SK-N-SH (cell line): ENCODE measurements around the gene TBL1X.

Experiments
- CHD2 ChIP-seq: fragments of 150-350 bp; IDR thresholded peaks from 2 replicates; pipeline ENCODE4 v1.6.1; 2018; ENCODE audit warnings: low read length; ENCODE audit not compliant: partially characterized antibody
- ELF1 ChIP-seq: IDR thresholded peaks from 2 replicates; pipeline ENCODE4 v1.4.0; 2012
- FOXM1 ChIP-seq: IDR thresholded peaks from 2 replicates; pipeline ENCODE4 v1.4.0; 2012; ENCODE audit warnings: low read depth, mild to moderate bottlenecking
- GABPA ChIP-seq: IDR thresholded peaks from 2 replicates; pipeline ENCODE4 v1.4.0; 2012; ENCODE audit warnings: low read depth, mild to moderate bottlenecking
- GATA2 ChIP-seq: sonication (generic); formaldehyde crosslinking; IDR thresholded peaks from 2 replicates; pipeline ENCODE4 v1.5.0; 2020; ENCODE audit warnings: mild to moderate bottlenecking, missing genetic modification reagents
- MXI1 ChIP-seq: IDR thresholded peaks from 2 replicates; pipeline ENCODE4 v1.6.1; 2012; ENCODE audit warnings: mild to moderate bottlenecking, low read depth, low read length, improper control_type of control experiment
- POLR2AphosphoS5 ChIP-seq: IDR thresholded peaks from 2 replicates; pipeline ENCODE4 v1.6.1; 2012; ENCODE audit warnings: low read depth, low read length
- RAD21 ChIP-seq: IDR thresholded peaks from 2 replicates; pipeline ENCODE4 v1.6.1; 2012; ENCODE audit warnings: mild to moderate bottlenecking, low read length
- TF ChIP-seq, protein P1 (sequence below): fragments of 200-600 bp; sonication (generic); IDR thresholded peaks from 2 replicates; pipeline ENCODE4 v1.6.1; 2017; ENCODE audit warnings: antibody characterized with exemption, mild to moderate bottlenecking, moderate library complexity
- TF ChIP-seq, protein P2 (sequence below): fragments of 150-350 bp; IDR thresholded peaks from 2 replicates; pipeline ENCODE4 v1.6.1; 2017; ENCODE audit warnings: antibody characterized with exemption, low read length, low read depth, borderline replicate concordance
- TF ChIP-seq, protein P3 (sequence below): IDR thresholded peaks from 2 replicates; pipeline ENCODE4; 2012

DNA sequence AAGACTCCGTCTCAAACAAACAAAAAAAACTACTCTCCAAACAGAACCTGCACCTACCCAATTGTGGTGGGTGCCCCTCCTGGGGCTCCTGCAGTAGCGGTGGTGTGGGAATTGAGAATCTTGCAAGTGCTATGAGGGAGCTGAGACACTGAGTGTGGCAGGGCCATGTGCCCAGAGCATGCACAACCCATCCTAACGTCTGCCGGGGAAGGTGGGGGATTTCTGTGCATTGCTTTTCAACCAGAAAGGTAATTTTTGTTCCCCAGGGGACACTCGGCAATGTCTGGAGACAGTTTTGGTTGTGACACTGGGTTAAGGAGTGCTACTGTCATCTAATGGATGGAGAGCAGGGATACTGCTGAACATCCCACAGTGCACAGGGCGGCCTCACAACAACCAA lies 35.7 kb downstream of the TBL1X start:
- TF ChIP-seq MXI1 (no peak), ELF1 (no peak), POLR2AphosphoS5 (no peak), GABPA (no peak), RAD21 (no peak), GATA2 (no peak), FOXM1 (no peak), CHD2 (no peak)
- TF ChIP-seq, protein P1, sequence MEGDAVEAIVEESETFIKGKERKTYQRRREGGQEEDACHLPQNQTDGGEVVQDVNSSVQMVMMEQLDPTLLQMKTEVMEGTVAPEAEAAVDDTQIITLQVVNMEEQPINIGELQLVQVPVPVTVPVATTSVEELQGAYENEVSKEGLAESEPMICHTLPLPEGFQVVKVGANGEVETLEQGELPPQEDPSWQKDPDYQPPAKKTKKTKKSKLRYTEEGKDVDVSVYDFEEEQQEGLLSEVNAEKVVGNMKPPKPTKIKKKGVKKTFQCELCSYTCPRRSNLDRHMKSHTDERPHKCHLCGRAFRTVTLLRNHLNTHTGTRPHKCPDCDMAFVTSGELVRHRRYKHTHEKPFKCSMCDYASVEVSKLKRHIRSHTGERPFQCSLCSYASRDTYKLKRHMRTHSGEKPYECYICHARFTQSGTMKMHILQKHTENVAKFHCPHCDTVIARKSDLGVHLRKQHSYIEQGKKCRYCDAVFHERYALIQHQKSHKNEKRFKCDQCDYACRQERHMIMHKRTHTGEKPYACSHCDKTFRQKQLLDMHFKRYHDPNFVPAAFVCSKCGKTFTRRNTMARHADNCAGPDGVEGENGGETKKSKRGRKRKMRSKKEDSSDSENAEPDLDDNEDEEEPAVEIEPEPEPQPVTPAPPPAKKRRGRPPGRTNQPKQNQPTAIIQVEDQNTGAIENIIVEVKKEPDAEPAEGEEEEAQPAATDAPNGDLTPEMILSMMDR = no peak
- TF ChIP-seq, protein P2, sequence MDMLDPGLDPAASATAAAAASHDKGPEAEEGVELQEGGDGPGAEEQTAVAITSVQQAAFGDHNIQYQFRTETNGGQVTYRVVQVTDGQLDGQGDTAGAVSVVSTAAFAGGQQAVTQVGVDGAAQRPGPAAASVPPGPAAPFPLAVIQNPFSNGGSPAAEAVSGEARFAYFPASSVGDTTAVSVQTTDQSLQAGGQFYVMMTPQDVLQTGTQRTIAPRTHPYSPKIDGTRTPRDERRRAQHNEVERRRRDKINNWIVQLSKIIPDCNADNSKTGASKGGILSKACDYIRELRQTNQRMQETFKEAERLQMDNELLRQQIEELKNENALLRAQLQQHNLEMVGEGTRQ = no peak
- TF ChIP-seq, protein P3, sequence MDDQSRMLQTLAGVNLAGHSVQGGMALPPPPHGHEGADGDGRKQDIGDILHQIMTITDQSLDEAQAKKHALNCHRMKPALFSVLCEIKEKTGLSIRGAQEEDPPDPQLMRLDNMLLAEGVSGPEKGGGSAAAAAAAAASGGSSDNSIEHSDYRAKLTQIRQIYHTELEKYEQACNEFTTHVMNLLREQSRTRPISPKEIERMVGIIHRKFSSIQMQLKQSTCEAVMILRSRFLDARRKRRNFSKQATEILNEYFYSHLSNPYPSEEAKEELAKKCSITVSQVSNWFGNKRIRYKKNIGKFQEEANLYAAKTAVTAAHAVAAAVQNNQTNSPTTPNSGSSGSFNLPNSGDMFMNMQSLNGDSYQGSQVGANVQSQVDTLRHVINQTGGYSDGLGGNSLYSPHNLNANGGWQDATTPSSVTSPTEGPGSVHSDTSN = no peak
